WTC11 (cell line): ENCODE measurements around the gene POMT1. TPM values are rescaled to one million over a fixed set of nuclear protein-coding genes. Genes with fewer than 3 reads are reported as not detected.

Source experiments
- ATAC-seq: fragments of 200-7000 bp; cut with Tn5 transposase; 2 replicates; pipeline ENCODE4 v1.10.0; 2021; ENCODE audit warnings: mild to moderate bottlenecking, moderate library complexity
- CTCF ChIA-PET: fragments of 300-600 bp; sonication (Branson Sonifier 250); formaldehyde crosslinking; loops from one replicate; lab custom pipeline; 2021; ENCODE audit warnings: antibody characterized with exemption; lab: Charles Lee
- POLR2A ChIA-PET: fragments of 350-600 bp; sonication (Branson Sonifier 250); formaldehyde crosslinking; loops from one replicate; lab custom pipeline; 2021; ENCODE audit warnings: antibody characterized with exemption; lab: Charles Lee
- DNase-seq: peaks from one replicate; pipeline ENCODE4 v3.0.0; 2021; ENCODE audit warnings: low spot score
- H3K27ac Mint-ChIP-seq: 2 replicates; pipeline ENCODE4 v1.8.0; 2021; ENCODE audit warnings: mixed read lengths
- H3K27me3 Mint-ChIP-seq: 2 replicates; pipeline ENCODE4 v1.8.0; 2021; ENCODE audit warnings: low read depth, mild to moderate bottlenecking, moderate library complexity, mixed read lengths
- H3K36me3 Mint-ChIP-seq: 2 replicates; pipeline ENCODE4 v1.8.0; 2021; ENCODE audit warnings: mixed read lengths
- H3K4me1 Mint-ChIP-seq: 2 replicates; pipeline ENCODE4 v1.8.0; 2022; ENCODE audit warnings: mixed read lengths
- H3K4me3 Mint-ChIP-seq: 2 replicates; pipeline ENCODE4 v1.8.0; 2021; ENCODE audit warnings: mild to moderate bottlenecking, moderate library complexity, mixed read lengths
- H3K9me3 Mint-ChIP-seq: 2 replicates; pipeline ENCODE4 v1.8.0; 2021; ENCODE audit warnings: mixed read lengths
- ARID4B ChIP-seq: sonication (generic); formaldehyde crosslinking; IDR thresholded peaks from 2 replicates; pipeline ENCODE4 v1.8.0; 2023; ENCODE audit warnings: missing genetic modification reagents, mild to moderate bottlenecking, borderline replicate concordance
- ATF2 ChIP-seq: sonication (generic); formaldehyde crosslinking; IDR thresholded peaks from 2 replicates; pipeline ENCODE4 v1.8.1; 2022; ENCODE audit warnings: low read depth, missing genetic modification reagents, borderline replicate concordance
- CBFB ChIP-seq: sonication (generic); formaldehyde crosslinking; IDR thresholded peaks from 2 replicates; pipeline ENCODE4 v1.8.1; 2022; ENCODE audit warnings: mild to moderate bottlenecking, low read depth, missing genetic modification reagents
- E2F1 ChIP-seq: sonication (generic); formaldehyde crosslinking; IDR thresholded peaks from 2 replicates; pipeline ENCODE4 v1.8.0; 2022; ENCODE audit warnings: mild to moderate bottlenecking, missing genetic modification reagents
- ERG ChIP-seq: fragments of 250-450 bp; sonication (Bioruptor Pico); IDR thresholded peaks from 2 replicates; pipeline ENCODE4 v1.8.0; 2021; ENCODE audit warnings: mild to moderate bottlenecking
- ESRRA ChIP-seq: sonication (generic); formaldehyde crosslinking; IDR thresholded peaks from 2 replicates; pipeline ENCODE4 v1.8.1; 2022; ENCODE audit warnings: mild to moderate bottlenecking, missing genetic modification reagents, borderline replicate concordance
- ETV6 ChIP-seq: sonication (generic); formaldehyde crosslinking; IDR thresholded peaks from 2 replicates; pipeline ENCODE4 v1.8.1; 2022; ENCODE audit warnings: mild to moderate bottlenecking, missing genetic modification reagents
- FOXJ3 ChIP-seq: sonication (generic); formaldehyde crosslinking; IDR thresholded peaks from 2 replicates; pipeline ENCODE4 v1.9.0; 2021; ENCODE audit warnings: missing genetic modification reagents, mild to moderate bottlenecking, borderline replicate concordance
- NFYB ChIP-seq: sonication (generic); formaldehyde crosslinking; conservative IDR thresholded peaks from 2 replicates; pipeline ENCODE4 v1.8.0; 2022; ENCODE audit warnings: low read depth, missing genetic modification reagents
- RORB ChIP-seq: fragments of 250-450 bp; sonication (Bioruptor Pico); IDR thresholded peaks from 2 replicates; pipeline ENCODE4 v1.9.0; 2021; ENCODE audit warnings: mild to moderate bottlenecking
- SP1 ChIP-seq: sonication (generic); formaldehyde crosslinking; conservative IDR thresholded peaks from 2 replicates; pipeline ENCODE4 v1.8.1; 2022; ENCODE audit warnings: missing genetic modification reagents
- ZNF121 ChIP-seq: sonication (generic); formaldehyde crosslinking; IDR thresholded peaks from 2 replicates; pipeline ENCODE4 v1.8.0; 2023; ENCODE audit warnings: missing genetic modification reagents
- ZNF219 ChIP-seq: sonication (generic); formaldehyde crosslinking; IDR thresholded peaks from 2 replicates; pipeline ENCODE4 v1.8.0; 2023; ENCODE audit warnings: missing genetic modification reagents, mild to moderate bottlenecking, borderline replicate concordance
- ZNF232 ChIP-seq: sonication (generic); formaldehyde crosslinking; IDR thresholded peaks from 2 replicates; pipeline ENCODE4 v1.8.0; 2022; ENCODE audit warnings: mild to moderate bottlenecking, missing genetic modification reagents
- ZNF281 ChIP-seq: sonication (generic); formaldehyde crosslinking; IDR thresholded peaks from 2 replicates; pipeline ENCODE4 v1.8.0; 2023; ENCODE audit warnings: mild to moderate bottlenecking, missing genetic modification reagents
- ZNF396 ChIP-seq: fragments of 250-450 bp; sonication (Bioruptor Pico); IDR thresholded peaks from 2 replicates; pipeline ENCODE4 v1.8.0; 2021; ENCODE audit warnings: mild to moderate bottlenecking, moderate library complexity, borderline replicate concordance
- ZNF416 ChIP-seq: fragments of 250-450 bp; sonication (Bioruptor Pico); IDR thresholded peaks from 2 replicates; pipeline ENCODE4 v1.9.0; 2021; ENCODE audit warnings: mild to moderate bottlenecking, inconsistent platforms
- ZNF423 ChIP-seq: fragments of 250-450 bp; sonication (Bioruptor Pico); IDR thresholded peaks from 2 replicates; pipeline ENCODE4 v2.1.2; 2022; ENCODE audit warnings: mild to moderate bottlenecking, moderate library complexity
- total RNA-seq: library from RNA; stranded (reverse); gene quantifications from 3 replicates; pipeline ENCODE4 v1.2.3, GENCODE V29; 2021

POMT1 gene
- total RNA-seq, 1 experiment from 2014 or later: 36.2 TPM

- H3K27ac Mint-ChIP-seq: no peak overlapping the region
- no peak for ATAC-seq
- CTCF ChIA-PET: no interaction called here
- no peak for TF ChIP-seq ESRRA (CRISPR knock-in tag)
- no peak for TF ChIP-seq RORB (CRISPR knock-in tag)
- TF ChIP-seq ZNF121: no peak
- TF ChIP-seq FOXJ3: no peak
- TF ChIP-seq ATF2: no peak
- TF ChIP-seq ZNF219 (CRISPR knock-in tag): no peak
- TF ChIP-seq ETV6 (CRISPR knock-in tag): no peak
- TF ChIP-seq ZNF281 (CRISPR knock-in tag): no peak
- no peak for TF ChIP-seq ZNF232 (CRISPR knock-in tag)
- no peak for TF ChIP-seq NFYB (CRISPR knock-in tag)
- TF ChIP-seq, all 79 proteins: peak for 0
- H3K36me3 Mint-ChIP-seq: peaks cover 56% of the 10 kb centered on the region
- no peak overlapping the region for H3K4me3 Mint-ChIP-seq
- no peaks in the 10 kb centered on the region for H3K27me3 Mint-ChIP-seq
- H3K4me1 Mint-ChIP-seq: no peaks in the 10 kb centered on the region
- no peaks in the 10 kb centered on the region for H3K9me3 Mint-ChIP-seq
- POLR2A ChIA-PET: no interaction called here
- no peak for DNase-seq
Measured at GRCh38 chr9:131521203-131521602, 18.5 kb downstream of the POMT1 start.

GRCh38 chr9:131521822-131522221 is 19.1 kb downstream of the POMT1 start:
- DNase-seq: no peak
- Mint-ChIP-seq H3K27ac (no peak overlapping the region), H3K9me3 (no peaks in the 10 kb centered on the region), H3K36me3 (peaks cover 62% of the 10 kb centered on the region), H3K4me1 (no peaks in the 10 kb centered on the region), H3K27me3 (no peaks in the 10 kb centered on the region), H3K4me3 (no peak overlapping the region)
- ChIA-PET POLR2A (no interaction called here), CTCF (interaction anchor here (1.1 kb wide), 1 partner anchor 172 kb away, joined by 3 read pairs; no protein-coding TSS in a partner anchor)
- TF ChIP-seq SP1 (CRISPR knock-in tag): no peak
- TF ChIP-seq ZNF423 (CRISPR knock-in tag): no peak
- TF ChIP-seq ZNF396 (CRISPR knock-in tag): no peak
- no peak for TF ChIP-seq ARID4B (CRISPR knock-in tag)
- TF ChIP-seq ATF2: no peak
- no peak for TF ChIP-seq CBFB (CRISPR knock-in tag)
- no peak for TF ChIP-seq E2F1 (CRISPR knock-in tag)
- TF ChIP-seq ZNF416 (CRISPR knock-in tag): no peak
- TF ChIP-seq ZNF281 (CRISPR knock-in tag): no peak
- TF ChIP-seq ERG (CRISPR knock-in tag): no peak
- ATAC-seq: no peak
